ENCODE results near the gene ZCCHC2.

ZCCHC2 gene

DNA sequence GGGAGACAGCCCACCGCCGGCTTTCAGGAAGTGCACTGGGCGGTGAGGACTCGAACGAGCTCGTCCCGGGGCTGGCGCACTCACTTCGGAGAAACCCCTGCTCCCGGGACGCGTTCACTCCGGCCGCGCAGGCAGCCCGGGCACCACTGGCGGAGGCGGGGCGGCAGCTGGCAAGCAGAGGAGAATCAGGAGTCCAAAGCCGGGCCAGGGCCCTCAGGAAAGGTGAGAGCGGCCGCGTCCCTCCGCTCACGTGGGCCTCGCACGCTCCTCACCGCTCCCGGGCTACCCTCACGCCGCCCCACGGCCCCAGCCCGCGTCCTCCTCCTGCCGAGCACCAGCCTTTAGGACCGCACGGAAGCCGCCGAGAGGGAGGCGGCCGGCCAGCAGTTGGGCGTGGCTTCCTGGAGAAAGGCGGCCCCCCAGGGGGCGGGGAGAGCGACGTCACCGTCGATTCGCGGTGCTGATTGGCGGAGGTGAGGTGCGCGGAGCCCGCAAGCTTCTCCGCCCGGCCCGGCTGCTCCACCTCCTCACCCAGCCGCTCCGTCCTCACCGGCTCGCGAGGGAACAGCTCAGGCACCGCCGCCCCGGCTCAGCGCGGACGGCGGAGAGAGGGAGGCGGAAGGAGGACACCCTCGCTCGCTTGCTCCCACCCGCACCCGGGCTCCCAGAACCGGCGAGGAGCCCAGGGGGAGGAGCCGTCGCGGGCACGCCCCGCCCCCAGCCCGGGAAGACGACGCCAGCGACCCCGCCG lies at the start of gene ZCCHC2:
Gene ZCCHC2, plus strand, starts transcription at position 522 of the 751 bp plus-strand sequence. CDS start 400 bp downstream, outside the sequence.
- peak within 1 kb of the TSS; percentile 93 for H3K4me3 ChIP-seq (ENCODE audit: low read length)
- DNase-seq (ENCODE audit: low read depth): peak; percentile 99
- H3K9me3 ChIP-seq (ENCODE audit: control insufficient read depth, low read length): no peaks in the 10 kb centered on the region
- no peaks in the 10 kb centered on the region for H3K36me3 ChIP-seq (ENCODE audit: control insufficient read depth, insufficient read depth, low read length, severe bottlenecking)
- H3K9ac ChIP-seq (ENCODE audit: low read length): peak within 1 kb of the TSS; percentile 92
- peaks cover 31% of the 10 kb centered on the region for H3K4me1 ChIP-seq (ENCODE audit: control insufficient read depth, insufficient read depth, low read length)
- H3K27me3 ChIP-seq (replicated peaks; ENCODE audit: control insufficient read depth, insufficient read depth, low read length): no peaks in the 10 kb centered on the region

DNA sequence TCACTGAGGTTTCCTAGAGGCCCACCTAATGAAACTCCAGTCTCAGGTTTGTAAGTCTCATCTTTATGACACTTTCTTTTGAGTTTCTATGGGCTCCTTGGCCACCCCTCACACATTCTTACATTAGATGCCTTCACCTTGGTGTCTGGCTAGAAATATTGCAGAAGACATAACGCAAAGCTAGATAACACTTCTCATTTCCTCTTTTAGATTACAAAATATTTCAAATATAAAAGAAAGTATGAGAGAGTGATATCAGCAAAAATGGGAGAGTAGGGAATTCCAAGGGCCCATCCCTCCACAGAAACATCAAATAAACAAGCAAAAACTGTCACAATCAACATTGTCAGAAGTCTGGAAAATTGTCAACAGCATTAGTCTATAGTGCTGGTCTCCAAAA lies 43.3 kb upstream of the ZCCHC2 start:
- Histone ChIP-seq H3K9ac (ENCODE audit: low read length) (no peak overlapping the region), H3K4me3 (ENCODE audit: low read length) (no peak overlapping the region), H3K36me3 (ENCODE audit: control insufficient read depth, insufficient read depth, low read length, severe bottlenecking) (no peaks in the 10 kb centered on the region), H3K9me3 (ENCODE audit: control insufficient read depth, low read length) (peaks cover 23% of the 10 kb centered on the region), H3K4me1 (ENCODE audit: control insufficient read depth, insufficient read depth, low read length) (no peaks in the 10 kb centered on the region), H3K27me3 (replicated peaks; ENCODE audit: control insufficient read depth, insufficient read depth, low read length) (no peaks in the 10 kb centered on the region)
- DNase-seq (ENCODE audit: low read depth): no peak

DNA sequence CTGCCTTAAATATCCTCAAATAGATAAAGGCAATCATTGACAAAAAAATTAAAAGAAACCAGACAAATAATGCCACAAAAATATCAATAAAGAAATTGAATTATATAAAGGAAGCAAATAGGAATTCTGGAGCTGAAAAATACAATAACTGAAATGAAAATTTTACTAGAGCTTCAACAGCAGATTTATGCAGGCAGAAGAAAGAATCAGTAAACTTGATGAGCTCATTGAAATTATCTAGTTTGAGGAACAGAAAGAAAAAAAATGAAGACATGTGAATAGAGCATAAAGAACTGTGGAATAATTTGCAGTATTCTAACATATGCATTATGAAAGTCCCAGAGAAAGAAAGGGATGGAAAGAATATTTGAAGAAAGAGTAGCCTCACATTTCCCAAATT lies 41.9 kb upstream of the ZCCHC2 start:
- Histone ChIP-seq H3K4me1 (ENCODE audit: control insufficient read depth, insufficient read depth, low read length) (peaks cover 3% of the 10 kb centered on the region), H3K4me3 (ENCODE audit: low read length) (no peak overlapping the region), H3K9ac (ENCODE audit: low read length) (no peak overlapping the region), H3K27me3 (replicated peaks; ENCODE audit: control insufficient read depth, insufficient read depth, low read length) (no peaks in the 10 kb centered on the region), H3K36me3 (ENCODE audit: control insufficient read depth, insufficient read depth, low read length, severe bottlenecking) (no peaks in the 10 kb centered on the region), H3K9me3 (ENCODE audit: control insufficient read depth, low read length) (peaks cover 23% of the 10 kb centered on the region)
- DNase-seq (ENCODE audit: low read depth): no peak

DNA sequence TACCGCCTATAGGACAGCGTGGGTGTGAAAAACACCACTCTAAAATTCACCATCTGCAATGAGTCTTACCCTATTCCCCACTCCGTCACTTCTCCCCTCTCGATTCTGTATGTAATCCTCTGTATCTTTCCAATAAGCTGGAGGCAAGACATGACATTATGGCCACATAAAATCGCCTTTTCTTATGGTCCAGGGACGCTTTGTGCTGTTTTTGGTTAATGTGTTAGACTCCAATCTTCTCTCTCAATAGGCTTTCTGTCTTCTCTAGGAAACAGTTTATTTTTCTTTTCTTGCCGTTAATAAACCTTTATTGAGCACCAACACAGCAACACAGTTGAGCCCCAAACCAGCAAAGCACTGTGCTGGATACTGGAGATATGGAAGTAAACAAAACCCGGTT lies 37.9 kb upstream of the ZCCHC2 start:
- no peak for DNase-seq (ENCODE audit: low read depth)
- peaks cover 4% of the 10 kb centered on the region for H3K4me1 ChIP-seq (ENCODE audit: control insufficient read depth, insufficient read depth, low read length)
- no peak overlapping the region for H3K4me3 ChIP-seq (ENCODE audit: low read length)
- H3K36me3 ChIP-seq (ENCODE audit: control insufficient read depth, insufficient read depth, low read length, severe bottlenecking): no peaks in the 10 kb centered on the region
- no peak overlapping the region for H3K9ac ChIP-seq (ENCODE audit: low read length)
- no peaks in the 10 kb centered on the region for H3K27me3 ChIP-seq (replicated peaks; ENCODE audit: control insufficient read depth, insufficient read depth, low read length)
- H3K9me3 ChIP-seq (ENCODE audit: control insufficient read depth, low read length): peaks cover 20% of the 10 kb centered on the region

DNA sequence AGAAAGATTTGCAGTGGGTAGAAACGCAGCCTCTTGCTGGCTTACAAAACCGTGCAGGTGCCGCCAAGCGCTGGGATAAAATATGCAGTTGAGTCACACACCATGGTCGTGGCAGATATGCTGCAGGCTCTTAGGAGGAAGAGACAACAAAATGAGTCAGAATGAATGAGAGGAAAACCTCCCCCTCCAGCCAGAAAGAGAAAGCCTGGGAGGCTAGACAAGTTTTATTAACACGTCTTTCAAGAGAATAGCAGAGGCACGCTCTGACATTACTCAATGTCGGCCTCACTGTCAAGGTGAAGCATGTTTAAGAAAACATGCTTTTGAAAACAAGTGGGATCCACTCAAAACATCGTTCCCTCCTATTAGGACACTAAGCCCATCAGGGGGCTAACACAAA lies 37.1 kb upstream of the ZCCHC2 start:
- DNase-seq (ENCODE audit: low read depth): peak; percentile 70
- H3K4me1 ChIP-seq (ENCODE audit: control insufficient read depth, insufficient read depth, low read length): peaks cover 4% of the 10 kb centered on the region
- H3K9me3 ChIP-seq (ENCODE audit: control insufficient read depth, low read length): peaks cover 12% of the 10 kb centered on the region
- H3K27me3 ChIP-seq (replicated peaks; ENCODE audit: control insufficient read depth, insufficient read depth, low read length): no peaks in the 10 kb centered on the region
- no peak overlapping the region for H3K9ac ChIP-seq (ENCODE audit: low read length)
- no peak overlapping the region for H3K4me3 ChIP-seq (ENCODE audit: low read length)
- H3K36me3 ChIP-seq (ENCODE audit: control insufficient read depth, insufficient read depth, low read length, severe bottlenecking): no peaks in the 10 kb centered on the region

DNA sequence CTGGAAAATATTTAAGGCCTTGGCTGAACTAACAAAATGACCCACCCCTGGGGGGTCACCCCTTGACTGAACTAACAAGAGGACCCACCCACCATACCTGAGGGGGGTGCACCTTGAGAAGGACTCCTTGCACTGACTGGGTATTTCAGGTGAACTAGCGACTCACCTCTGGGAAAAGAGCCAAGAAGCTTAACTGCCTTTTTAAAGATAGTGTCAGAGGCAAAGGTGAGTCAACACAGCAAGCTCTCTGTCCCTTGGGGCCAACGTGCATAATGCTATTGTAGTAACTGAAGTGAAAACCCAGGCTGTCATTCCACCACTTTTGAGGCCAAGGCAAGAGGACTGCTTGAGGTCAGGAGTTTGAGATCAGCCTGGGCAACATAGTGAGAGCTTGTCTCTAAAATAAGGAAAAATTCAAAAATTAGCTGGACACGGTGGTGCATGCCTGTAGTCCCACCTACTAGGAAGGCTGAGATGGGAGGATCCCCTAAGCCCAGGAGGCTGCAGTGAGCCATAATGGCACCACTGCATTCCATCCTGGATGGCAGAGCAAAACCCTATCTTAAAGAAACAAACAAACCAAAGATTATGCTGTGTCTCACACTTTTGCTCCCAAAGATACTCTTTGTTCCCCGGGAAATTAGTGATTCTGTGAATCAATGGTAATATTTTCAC lies 36.4 kb upstream of the ZCCHC2 start:
- Histone ChIP-seq H3K27me3 (replicated peaks; ENCODE audit: control insufficient read depth, insufficient read depth, low read length) (no peaks in the 10 kb centered on the region), H3K36me3 (ENCODE audit: control insufficient read depth, insufficient read depth, low read length, severe bottlenecking) (no peaks in the 10 kb centered on the region), H3K9ac (ENCODE audit: low read length) (no peak overlapping the region), H3K9me3 (ENCODE audit: control insufficient read depth, low read length) (peaks cover 5% of the 10 kb centered on the region), H3K4me1 (ENCODE audit: control insufficient read depth, insufficient read depth, low read length) (peaks cover 4% of the 10 kb centered on the region), H3K4me3 (ENCODE audit: low read length) (no peak overlapping the region)
- peak; percentile 9 for DNase-seq (ENCODE audit: low read depth)

DNA sequence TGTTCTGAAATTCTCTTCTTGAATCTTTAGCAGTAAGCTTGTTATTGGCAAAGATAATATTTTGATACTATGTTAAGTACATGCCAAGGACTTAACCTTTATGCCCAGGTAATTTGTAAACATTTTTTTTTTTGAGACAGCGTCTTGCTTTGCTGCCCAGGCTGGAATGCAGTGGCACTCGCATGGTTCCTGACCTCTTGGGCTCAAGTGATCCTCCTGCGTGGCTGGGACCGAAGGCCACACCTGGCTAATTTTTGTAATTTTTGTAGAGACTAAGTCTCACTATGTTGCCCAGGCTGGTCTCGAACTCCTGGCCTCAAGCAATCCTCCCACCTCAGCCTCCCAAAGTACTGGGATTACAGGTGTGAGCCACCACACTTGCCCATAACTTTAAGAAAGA lies 35.7 kb upstream of the ZCCHC2 start:
- H3K4me3 ChIP-seq (ENCODE audit: low read length): no peak overlapping the region
- H3K27me3 ChIP-seq (replicated peaks; ENCODE audit: control insufficient read depth, insufficient read depth, low read length): no peaks in the 10 kb centered on the region
- H3K4me1 ChIP-seq (ENCODE audit: control insufficient read depth, insufficient read depth, low read length): peaks cover 4% of the 10 kb centered on the region

DNA sequence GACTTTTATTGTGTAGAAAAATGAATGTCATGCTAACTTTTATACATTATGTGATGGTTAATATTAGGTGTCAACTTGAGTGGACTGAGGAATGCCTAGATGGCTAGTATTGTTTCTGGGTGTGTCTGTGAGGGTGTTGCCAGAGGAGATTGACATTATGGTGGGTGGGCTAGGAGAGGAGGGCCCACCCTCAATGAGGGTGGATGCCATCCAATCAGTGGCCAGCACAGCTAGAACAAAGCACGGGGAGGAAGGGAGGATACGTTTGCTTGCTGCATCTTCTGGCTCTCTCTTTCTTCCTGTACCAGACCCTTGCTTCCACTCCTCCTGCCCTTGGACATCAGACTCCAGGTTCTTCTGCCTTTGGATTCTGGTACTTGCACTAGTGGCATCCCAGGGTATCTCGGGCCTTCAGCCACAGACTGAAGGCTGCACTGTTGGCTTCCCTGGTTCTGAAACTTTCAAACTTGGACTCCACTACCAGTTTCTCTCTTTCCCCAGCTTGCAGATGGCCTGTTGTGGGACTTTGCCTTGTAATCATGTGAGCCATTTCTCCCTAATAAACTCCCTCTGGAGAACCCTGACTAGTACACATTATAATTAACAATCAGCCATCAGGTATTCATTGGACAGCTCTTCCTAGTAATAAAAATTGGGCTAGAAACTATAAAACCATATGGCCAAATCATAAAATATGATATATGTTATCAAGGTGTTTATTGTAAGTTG lies 31.7 kb upstream of the ZCCHC2 start:
- H3K9me3 ChIP-seq (ENCODE audit: control insufficient read depth, low read length): no peaks in the 10 kb centered on the region
- no peak for DNase-seq (ENCODE audit: low read depth)
- no peaks in the 10 kb centered on the region for H3K36me3 ChIP-seq (ENCODE audit: control insufficient read depth, insufficient read depth, low read length, severe bottlenecking)
- H3K27me3 ChIP-seq (replicated peaks; ENCODE audit: control insufficient read depth, insufficient read depth, low read length): no peaks in the 10 kb centered on the region
- H3K9ac ChIP-seq (ENCODE audit: low read length): no peak overlapping the region
- no peak overlapping the region for H3K4me3 ChIP-seq (ENCODE audit: low read length)
- no peaks in the 10 kb centered on the region for H3K4me1 ChIP-seq (ENCODE audit: control insufficient read depth, insufficient read depth, low read length)

More for the DNA sequence above, 35.7 kb upstream of the ZCCHC2 start:
- Histone ChIP-seq H3K9me3 (ENCODE audit: control insufficient read depth, low read length) (no peaks in the 10 kb centered on the region), H3K36me3 (ENCODE audit: control insufficient read depth, insufficient read depth, low read length, severe bottlenecking) (no peaks in the 10 kb centered on the region), H3K9ac (ENCODE audit: low read length) (no peak overlapping the region)
- no peak for DNase-seq (ENCODE audit: low read depth)

DNA sequence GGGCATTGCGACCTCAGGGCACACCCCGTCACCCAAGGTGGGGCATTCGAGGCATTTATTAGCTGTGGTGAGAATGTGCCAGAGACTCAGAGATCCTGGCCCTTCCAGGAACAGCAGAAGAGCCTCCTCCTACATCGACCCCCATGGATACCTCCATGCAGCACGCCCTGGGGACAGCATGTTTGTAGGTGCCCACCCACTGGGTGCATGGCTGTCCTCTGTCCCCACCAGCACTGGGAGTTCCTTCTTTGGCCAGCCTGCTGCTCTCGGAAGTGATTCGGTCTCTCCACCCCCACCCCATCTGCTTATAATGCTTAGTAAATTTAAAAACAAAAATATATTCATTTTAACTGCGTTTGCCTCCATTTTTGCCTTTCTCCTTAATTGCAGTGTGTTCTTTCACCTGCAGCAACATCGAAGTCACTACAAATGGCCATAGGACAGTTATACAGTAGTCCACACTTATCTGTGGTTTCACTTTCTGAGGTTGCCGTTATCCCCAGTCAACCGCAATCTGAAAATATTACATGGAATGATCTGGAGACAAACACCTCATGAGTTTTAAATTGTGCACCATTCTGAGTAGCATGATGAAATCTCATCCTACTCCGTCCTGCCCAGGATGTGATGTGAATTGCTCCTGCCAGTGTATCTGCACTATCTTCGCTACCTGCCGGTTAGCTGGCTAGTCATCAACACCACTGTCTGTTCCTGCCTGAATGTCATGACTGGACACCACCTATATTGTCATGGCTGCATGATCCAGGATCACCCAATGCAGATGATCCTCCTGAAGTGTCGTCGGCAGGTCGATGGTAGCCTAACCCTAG lies 29.6 kb upstream of the ZCCHC2 start:
- no peaks in the 10 kb centered on the region for H3K36me3 ChIP-seq (ENCODE audit: control insufficient read depth, insufficient read depth, low read length, severe bottlenecking)
- no peaks in the 10 kb centered on the region for H3K9me3 ChIP-seq (ENCODE audit: control insufficient read depth, low read length)
- H3K9ac ChIP-seq (ENCODE audit: low read length): no peak overlapping the region
- no peak overlapping the region for H3K4me3 ChIP-seq (ENCODE audit: low read length)
- no peak for DNase-seq (ENCODE audit: low read depth)
- no peaks in the 10 kb centered on the region for H3K4me1 ChIP-seq (ENCODE audit: control insufficient read depth, insufficient read depth, low read length)
- H3K27me3 ChIP-seq (replicated peaks; ENCODE audit: control insufficient read depth, insufficient read depth, low read length): no peaks in the 10 kb centered on the region

DNA sequence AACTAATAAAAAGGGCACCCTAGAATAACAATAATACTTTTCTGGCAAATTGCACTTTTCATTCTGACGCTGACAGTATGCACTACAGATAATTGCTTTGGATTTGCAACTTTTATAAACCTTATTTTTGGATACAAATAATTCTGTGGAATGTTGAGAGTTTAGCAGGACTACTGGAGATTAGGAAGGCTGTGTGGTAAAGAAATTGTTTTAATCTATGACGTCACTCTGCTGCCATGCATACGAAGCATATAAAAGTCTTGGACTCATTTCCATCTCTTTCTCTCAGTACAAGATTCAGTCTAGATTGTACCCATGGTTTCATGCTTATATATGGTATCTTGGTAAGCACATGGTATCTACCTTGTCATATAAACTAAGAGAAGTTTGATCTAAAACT lies 28.1 kb upstream of the ZCCHC2 start:
- Histone ChIP-seq H3K4me1 (ENCODE audit: control insufficient read depth, insufficient read depth, low read length) (no peaks in the 10 kb centered on the region), H3K9ac (ENCODE audit: low read length) (no peak overlapping the region), H3K4me3 (ENCODE audit: low read length) (no peak overlapping the region), H3K36me3 (ENCODE audit: control insufficient read depth, insufficient read depth, low read length, severe bottlenecking) (no peaks in the 10 kb centered on the region), H3K9me3 (ENCODE audit: control insufficient read depth, low read length) (no peaks in the 10 kb centered on the region), H3K27me3 (replicated peaks; ENCODE audit: control insufficient read depth, insufficient read depth, low read length) (peaks cover 2% of the 10 kb centered on the region)
- DNase-seq (ENCODE audit: low read depth): no peak

DNA sequence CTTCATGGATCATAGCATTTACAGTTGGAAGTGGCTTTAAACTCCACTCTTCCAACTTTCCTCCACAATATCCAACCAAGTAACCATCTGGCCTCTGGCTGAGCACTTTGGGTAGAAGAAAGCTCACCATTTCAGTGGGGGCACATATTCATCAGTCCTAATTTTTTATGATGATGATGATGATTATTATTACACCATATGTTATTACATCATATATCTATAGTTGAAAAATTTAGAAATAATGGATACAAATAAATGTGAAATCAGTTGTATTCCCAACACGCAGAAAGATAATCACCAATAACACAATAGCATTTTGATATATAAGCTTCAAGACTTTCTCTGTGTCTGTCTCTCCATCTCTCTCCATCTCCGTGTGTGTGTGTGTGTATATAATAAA lies 26.6 kb upstream of the ZCCHC2 start:
- no peak for DNase-seq (ENCODE audit: low read depth)
- no peaks in the 10 kb centered on the region for H3K36me3 ChIP-seq (ENCODE audit: control insufficient read depth, insufficient read depth, low read length, severe bottlenecking)
- no peak overlapping the region for H3K4me3 ChIP-seq (ENCODE audit: low read length)
- H3K9ac ChIP-seq (ENCODE audit: low read length): no peak overlapping the region
- H3K9me3 ChIP-seq (ENCODE audit: control insufficient read depth, low read length): no peaks in the 10 kb centered on the region
- H3K4me1 ChIP-seq (ENCODE audit: control insufficient read depth, insufficient read depth, low read length): no peaks in the 10 kb centered on the region
- peaks cover 4% of the 10 kb centered on the region for H3K27me3 ChIP-seq (replicated peaks; ENCODE audit: control insufficient read depth, insufficient read depth, low read length)

All from adipocyte (in vitro differentiated cells).